Glomerular visceral epithelial cell (primary cell): ENCODE measurements around the gene KLHL2.
"Not testable (repeated sequence)": the region's sequence is repeated elsewhere in the genome, so short reads cannot be mapped to it uniquely, and the experiment has no call there.

Source experiments
- DNase-seq: peaks from one replicate; pipeline ENCODE4 v3.0.0-alpha.2; 2016; ENCODE audit errors: extremely low spot score

KLHL2 gene

GRCh38 chr4:165232623-165233433 is 25.5 kb downstream of the KLHL2 start:
- not testable (repeated sequence) for DNase-seq

GRCh38 chr4:165234766-165235165 is 27.4 kb downstream of the KLHL2 start:
- no peak for DNase-seq

GRCh38 chr4:165236852-165237251 is 29.5 kb downstream of the KLHL2 start:
- DNase-seq = not testable (repeated sequence)

GRCh38 chr4:165238041-165238640 is 30.8 kb downstream of the KLHL2 start:
- not testable (repeated sequence) for DNase-seq

GRCh38 chr4:165240761-165241160 is 33.4 kb downstream of the KLHL2 start:
- not testable (repeated sequence) for DNase-seq

- DNase-seq = not testable (repeated sequence)
These were observed 36.8 kb downstream of the KLHL2 start for GRCh38 chr4:165244148-165244547.

- not testable (repeated sequence) for DNase-seq
These were observed 37.3 kb downstream of the KLHL2 start for GRCh38 chr4:165244587-165245186.

- no peak for DNase-seq
These were observed 40.7 kb downstream of the KLHL2 start for GRCh38 chr4:165248102-165248501.

GRCh38 chr4:165248904-165249303 is 41.5 kb downstream of the KLHL2 start:
- DNase-seq = not testable (repeated sequence)

GRCh38 chr4:165254771-165255170 is 47.4 kb downstream of the KLHL2 start:
- DNase-seq = not testable (repeated sequence)

- DNase-seq = peak; percentile 88
These were observed 48.1 kb downstream of the KLHL2 start for GRCh38 chr4:165255439-165255838.

GRCh38 chr4:165256074-165256659 is 48.8 kb downstream of the KLHL2 start:
- not testable (repeated sequence) for DNase-seq

GRCh38 chr4:165259776-165260175 is 52.4 kb downstream of the KLHL2 start:
- not testable (repeated sequence) for DNase-seq

GRCh38 chr4:165262306-165262705 is 54.9 kb downstream of the KLHL2 start:
- not testable (repeated sequence) for DNase-seq

- not testable (repeated sequence) for DNase-seq
These were observed 56.1 kb downstream of the KLHL2 start for GRCh38 chr4:165263466-165263865.

- peak; percentile 34 for DNase-seq
These were observed 62.6 kb downstream of the KLHL2 start for GRCh38 chr4:165269931-165270330.

- not testable (repeated sequence) for DNase-seq
These were observed 66.1 kb downstream of the KLHL2 start for GRCh38 chr4:165273443-165273842.

GRCh38 chr4:165275357-165275756 is 68.0 kb downstream of the KLHL2 start:
- DNase-seq = not testable (repeated sequence)

GRCh38 chr4:165279531-165279930 is 72.2 kb downstream of the KLHL2 start:
- not testable (repeated sequence) for DNase-seq

GRCh38 chr4:165284697-165285096 is 77.3 kb downstream of the KLHL2 start:
- DNase-seq = not testable (repeated sequence)

- not testable (repeated sequence) for DNase-seq
These were observed 79.4 kb downstream of the KLHL2 start for GRCh38 chr4:165286619-165287340.

- no peak for DNase-seq
These were observed 80.9 kb downstream of the KLHL2 start for GRCh38 chr4:165288226-165288625.
